Measurements from ENCODE around the gene TRPM4.

- TF ChIP-seq CTCF (conservative IDR thresholded peaks at IDR 0.05 in 1 of 2, IDR thresholded peaks at IDR 0.05 in 1 of 2; ENCODE audit: extremely low read depth in 1 of 2, insufficient read depth in 1 of 2, low read depth in 1 of 2, low read length in 2 of 2) (no peak), EZH2 (IDR thresholded peaks at IDR 0.05; ENCODE audit: borderline replicate concordance, low read length) (no peak)
These were observed 39.1 kb downstream of the TRPM4 start for GRCh38 chr19:49196527-49197240.

Data from mammary epithelial cell (primary cell).